HG03175 (cell line): ENCODE results near the gene OR5H15.
A peak's percentile ranks its signal among the peaks of the same experiment; 100 is the strongest.
"Not testable (repeated sequence)": the region's sequence is repeated elsewhere in the genome, so short reads cannot be mapped to it uniquely, and the experiment has no call there.

ENCODE experiments used
- ATAC-seq: cut with Tn5 transposase; IDR thresholded peaks from one replicate; pipeline ENCODE4 v1.9.1; 2021; ENCODE audit warnings: mild to moderate bottlenecking, moderate library complexity; ENCODE audit not compliant: unreplicated experiment

The OR5H15 gene

GRCh38 chr3:98166396-98166795, at the start of gene OR5H15:
Gene OR5H15, plus strand, starts transcription at chr3:98166696. Its CDS starts 2,004 bp downstream, at chr3:98168700.
- no peak for ATAC-seq

DNA sequence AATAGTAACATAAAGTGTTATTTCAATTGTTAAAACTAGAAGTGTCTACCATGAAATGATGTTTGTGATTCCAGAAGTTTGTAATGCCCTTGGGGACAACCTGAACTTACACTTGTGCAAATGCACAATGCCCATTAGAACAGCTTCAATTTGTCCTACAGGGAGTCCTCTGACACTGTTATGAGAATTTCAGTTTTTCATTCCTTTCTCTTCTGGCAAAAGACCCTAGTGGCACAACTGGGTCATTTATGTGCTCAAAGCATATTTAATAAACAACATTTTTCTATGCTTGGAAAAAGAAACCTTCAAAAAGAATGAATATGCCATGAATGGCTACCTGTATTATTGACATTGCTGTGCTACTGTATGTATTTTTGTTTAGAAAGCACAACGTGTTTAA, 36.1 kb upstream of the OR5H15 start, which contains the start of gene OR5H1:
OR5H1 (plus strand) TSS at position 301 of the 400 bp plus-strand sequence. CDS start 1,977 bp downstream, outside the sequence.
- no peak for ATAC-seq

GRCh38 chr3:98136631-98137030, 29.9 kb upstream of the OR5H15 start:
- ATAC-seq = no peak

GRCh38 chr3:98137826-98138557, 28.5 kb upstream of the OR5H15 start:
- ATAC-seq = not testable (repeated sequence)

DNA sequence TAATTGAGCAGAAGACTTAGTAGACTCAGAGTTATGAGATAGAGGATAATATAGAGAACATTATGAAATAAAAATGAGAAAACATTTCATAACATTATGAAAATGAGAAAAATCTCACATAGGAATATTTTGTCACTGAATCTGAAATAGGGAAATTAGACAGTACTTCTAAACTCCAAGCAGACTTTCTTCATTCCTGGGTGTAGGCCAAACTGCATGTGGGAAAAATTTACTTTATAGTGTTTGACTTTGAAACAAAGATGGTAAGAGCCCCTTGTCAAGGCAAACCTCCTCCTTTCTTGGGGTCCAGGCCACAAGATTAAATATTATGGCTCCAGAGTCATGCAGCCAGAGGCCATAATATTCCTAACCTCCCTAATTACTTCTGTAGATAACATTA, 26.0 kb upstream of the OR5H15 start:
- ATAC-seq = no peak

- ATAC-seq = no peak
Observed at GRCh38 chr3:98147179-98147578, 19.3 kb upstream of the OR5H15 start, which contains the start of gene OR5H14. Gene OR5H14, plus strand, starts transcription at chr3:98147479. Its CDS starts 1,907 bp downstream, at chr3:98149386.

DNA sequence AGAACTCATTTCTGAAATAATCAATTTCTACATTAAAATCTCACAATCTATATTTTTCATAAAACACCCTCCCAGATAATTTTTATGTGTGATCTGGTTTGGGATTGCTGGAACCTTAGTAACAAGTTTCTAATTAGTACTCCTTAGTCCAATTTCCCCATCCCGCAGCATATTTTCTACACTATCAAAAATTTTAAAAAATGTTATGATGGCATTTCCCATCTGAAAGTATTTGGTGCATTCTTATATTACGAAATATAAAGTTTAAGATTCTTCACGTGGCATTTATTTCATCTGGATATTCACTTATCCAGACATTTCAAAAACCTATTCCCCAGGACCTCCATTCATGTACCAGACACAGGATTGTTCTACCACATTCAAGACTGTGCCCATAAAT, 17.7 kb upstream of the OR5H15 start:
- ATAC-seq = no peak

DNA sequence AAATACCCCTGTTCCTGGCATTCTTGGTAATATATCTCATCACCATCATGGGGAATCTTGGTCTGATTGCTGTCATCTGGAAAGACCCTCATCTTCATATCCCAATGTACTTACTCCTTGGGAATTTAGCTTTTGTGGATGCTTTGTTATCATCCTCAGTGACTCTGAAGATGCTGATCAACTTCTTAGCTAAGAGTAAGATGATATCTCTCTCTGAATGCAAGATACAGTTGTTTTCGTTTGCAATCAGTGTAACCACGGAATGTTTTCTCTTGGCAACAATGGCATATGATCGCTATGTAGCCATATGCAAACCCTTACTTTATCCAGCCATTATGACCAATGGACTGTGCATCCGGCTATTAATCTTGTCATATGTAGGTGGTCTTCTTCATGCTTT, 17.0 kb upstream of the OR5H15 start:
- ATAC-seq = not testable (repeated sequence)

- no peak for ATAC-seq
Observed at GRCh38 chr3:98151241-98151640, 15.3 kb upstream of the OR5H15 start.

DNA sequence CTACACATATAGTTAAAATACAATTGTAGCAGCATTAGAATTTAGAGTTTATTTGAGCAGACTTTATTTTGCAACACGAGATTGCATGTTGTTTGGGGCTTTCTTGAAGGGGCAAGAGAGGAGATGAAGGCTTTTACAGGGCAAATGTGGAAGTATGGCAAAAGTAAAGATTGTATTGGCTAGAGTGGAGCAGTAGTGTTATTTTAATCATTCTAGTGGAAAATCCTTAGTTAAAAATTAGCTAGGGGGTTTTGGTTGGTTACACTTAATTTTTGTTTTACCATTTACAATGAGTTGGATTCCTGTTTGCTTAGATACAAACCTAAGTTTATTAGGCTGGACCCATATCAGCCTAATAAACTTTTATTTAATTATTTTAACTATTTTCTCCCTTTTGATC, 4.6 kb downstream of the OR5H15 start:
- ATAC-seq = no peak

GRCh38 chr3:98172621-98173020, 6.1 kb downstream of the OR5H15 start:
- no peak for ATAC-seq

DNA sequence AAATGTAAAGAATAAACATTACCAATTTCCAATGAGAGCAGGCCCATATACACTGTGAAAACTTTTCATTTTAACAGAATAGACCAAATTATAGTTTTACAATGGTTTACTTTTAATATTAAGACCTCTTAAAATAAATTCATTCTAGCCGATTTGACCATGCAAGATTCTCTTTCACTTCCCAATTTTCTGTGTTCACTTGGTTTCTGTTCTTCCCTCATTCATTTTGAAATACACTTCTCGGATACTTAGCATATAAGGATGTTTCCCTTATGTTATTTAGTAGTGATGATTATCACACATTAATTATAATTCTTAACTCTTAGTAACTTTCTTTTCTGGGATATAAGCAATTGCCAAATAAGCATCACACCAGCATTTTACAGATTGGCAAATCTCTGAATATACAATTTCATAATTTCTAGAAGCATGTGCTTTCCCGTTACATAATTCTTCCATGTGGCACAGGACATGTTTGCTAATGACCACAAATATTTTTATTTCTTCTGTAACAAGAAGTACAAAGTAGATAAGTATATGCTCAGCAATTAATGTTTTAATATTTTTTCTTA, 13.9 kb downstream of the OR5H15 start:
- ATAC-seq = no peak

GRCh38 chr3:98182196-98182595, 15.7 kb downstream of the OR5H15 start:
- no peak for ATAC-seq

DNA sequence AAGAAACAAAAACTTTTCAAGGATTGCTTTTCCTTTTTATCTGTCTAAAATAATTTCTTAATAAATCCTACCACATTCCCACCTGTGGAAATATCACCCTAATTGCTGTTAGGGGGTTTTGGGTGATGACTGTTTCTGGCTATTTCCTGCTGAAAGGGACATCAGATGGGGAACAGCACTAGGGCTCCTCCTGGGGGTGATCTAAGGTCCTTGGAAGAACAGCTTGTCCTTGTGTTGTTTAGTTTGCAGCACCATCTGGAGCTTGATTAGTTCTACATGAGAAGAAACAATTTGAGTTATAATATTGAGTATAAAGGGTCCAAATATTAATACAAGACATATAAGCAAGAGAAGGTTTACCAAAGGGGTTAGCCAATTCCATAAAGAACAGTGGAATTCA, 18.7 kb downstream of the OR5H15 start:
- ATAC-seq = no peak

- peak; percentile 71 for ATAC-seq
Observed at GRCh38 chr3:98188545-98188944, 22.0 kb downstream of the OR5H15 start.

DNA sequence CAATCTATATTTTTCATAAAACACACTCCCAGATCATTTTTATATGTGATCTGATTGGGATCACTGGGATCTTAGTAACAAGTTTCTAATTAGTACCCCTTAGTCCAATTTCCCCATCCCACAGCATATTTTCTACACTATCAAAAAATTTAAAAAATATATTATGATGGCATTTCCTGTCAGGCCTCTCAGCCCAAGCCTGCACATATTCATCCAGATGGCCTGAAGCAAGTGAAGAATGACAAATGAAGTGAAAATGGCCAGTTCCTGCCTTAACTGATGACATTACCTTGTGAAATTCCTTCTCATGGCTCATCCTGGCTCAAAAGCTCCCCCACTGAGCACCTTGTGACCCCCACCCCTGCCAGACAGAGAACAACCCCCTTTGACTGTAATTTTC, 24.4 kb downstream of the OR5H15 start:
- not testable (repeated sequence) for ATAC-seq

DNA sequence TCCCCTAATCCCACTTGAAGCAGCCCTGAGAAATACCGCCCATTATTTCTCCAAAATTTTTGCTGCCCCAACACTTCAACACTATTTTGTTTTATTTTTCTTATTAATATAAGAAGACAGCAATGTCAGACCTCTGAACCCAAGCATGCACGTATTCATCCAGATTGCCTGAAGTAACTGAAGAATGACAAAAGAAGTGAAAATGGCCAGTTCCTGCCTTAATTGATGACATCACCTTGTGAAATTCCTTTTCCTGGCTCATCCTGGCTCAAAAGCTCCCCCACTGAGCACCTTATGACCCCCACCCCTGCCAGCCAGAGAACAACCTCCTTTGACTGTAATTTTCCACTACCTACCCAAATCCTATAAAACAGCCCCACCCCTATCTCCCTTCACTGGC, 29.8 kb downstream of the OR5H15 start:
- not testable (repeated sequence) for ATAC-seq

GRCh38 chr3:98199020-98199419, 32.5 kb downstream of the OR5H15 start:
- ATAC-seq = no peak

GRCh38 chr3:98209244-98209643, 42.7 kb downstream of the OR5H15 start:
- no peak for ATAC-seq

DNA sequence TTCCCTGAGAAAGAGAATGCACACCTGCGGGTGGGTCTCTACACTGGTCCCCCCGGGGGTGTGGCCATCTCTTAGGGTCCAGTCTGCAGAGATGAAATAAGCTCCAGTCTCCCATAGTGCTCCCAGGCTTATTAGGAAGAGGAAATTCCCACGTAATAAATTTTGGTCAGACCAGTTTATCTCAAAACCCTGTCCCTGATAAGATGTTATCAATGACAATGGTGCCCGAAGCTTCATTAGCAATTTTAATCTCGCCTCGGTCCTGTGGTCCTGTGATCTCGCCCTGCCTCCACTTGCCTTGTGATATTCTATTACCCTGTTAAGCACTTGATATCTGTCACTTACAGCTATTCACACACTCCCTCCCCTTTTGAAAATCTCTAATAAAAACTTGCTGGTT, 46.8 kb downstream of the OR5H15 start:
- ATAC-seq = no peak

- ATAC-seq = no peak
Observed at GRCh38 chr3:98215051-98215450, 48.6 kb downstream of the OR5H15 start.
